Common myeloid progenitor, CD34-positive (primary cell): Measurements from ENCODE around the gene BEAN1.

Experiments
- CTCF ChIA-PET: fragments of 350-600 bp; sonication (Branson Sonifier 250); formaldehyde crosslinking; loops from one replicate; lab custom pipeline; 2021; ENCODE audit warnings: antibody characterized with exemption; lab: Charles Lee
- POLR2A ChIA-PET: fragments of 350-600 bp; sonication (Branson Sonifier 250); formaldehyde crosslinking; loops from one replicate; lab custom pipeline; 2021; ENCODE audit warnings: antibody characterized with exemption; lab: Charles Lee
- DNase-seq, 3 donors: peaks; one replicate each; pipeline versions ENCODE4 v3.0.0 to v3.0.0-alpha.2; 2013
- H3K27ac ChIP-seq, 2 experiments: 1 replicate in 1 of 2; 2 replicates in 1 of 2; pipeline ENCODE4 v1.7.0; 2013; ENCODE audit warnings: inconsistent platforms in 2 of 2, low read length in 2 of 2, mild to moderate bottlenecking in 2 of 2, low read depth in 1 of 2, moderate library complexity in 1 of 2; ENCODE audit not compliant: severe bottlenecking in 2 of 2, insufficient read depth in 1 of 2, poor library complexity in 1 of 2
- H3K27me3 ChIP-seq, 5 experiments: replicated peaks in 2 of 5; 1 replicate in 3 of 5; 2 replicates in 2 of 5; pipeline versions ENCODE4 v1.6.1 to v1.7.0; 2013; ENCODE audit warnings: low read length in 4 of 5, mild to moderate bottlenecking in 2 of 5, moderate library complexity in 2 of 5, inconsistent platforms in 1 of 5; ENCODE audit not compliant: insufficient read depth in 5 of 5, control insufficient read depth in 4 of 5
- H3K36me3 ChIP-seq, 4 experiments: 1 replicate in 2 of 4; 2 replicates in 2 of 4; pipeline versions ENCODE4 v1.6.1 to v1.7.0; 2013; ENCODE audit warnings: low read length in 3 of 4, control low read depth in 1 of 4, mild to moderate bottlenecking in 1 of 4; ENCODE audit not compliant: control insufficient read depth in 4 of 4, insufficient read depth in 4 of 4
- H3K4me1 ChIP-seq, 4 experiments: 1 replicate in 3 of 4; 2 replicates in 1 of 4; pipeline versions ENCODE4 v1.6.1 to v1.7.1; 2013; ENCODE audit warnings: low read length in 3 of 4, mild to moderate bottlenecking in 3 of 4, control low read depth in 1 of 4, inconsistent platforms in 1 of 4, moderate library complexity in 1 of 4; ENCODE audit not compliant: control insufficient read depth in 4 of 4, insufficient read depth in 4 of 4; ENCODE audit errors: control extremely low read depth in 1 of 4
- H3K4me3 ChIP-seq, 7 experiments: 1 replicate in 4 of 7; 2 replicates in 3 of 7; pipeline versions ENCODE4 v1.5.1 to v1.7.0; 2013; ENCODE audit warnings: mild to moderate bottlenecking in 7 of 7, low read length in 6 of 7, moderate library complexity in 6 of 7, inconsistent platforms in 2 of 7, low read depth in 2 of 7, control low read depth in 1 of 7; ENCODE audit not compliant: insufficient read depth in 4 of 7, control insufficient read depth in 1 of 7; ENCODE audit errors: extremely low read depth in 1 of 7
- H3K9me3 ChIP-seq, 5 experiments: 1 replicate in 4 of 5; 2 replicates in 1 of 5; pipeline versions ENCODE4 v1.6.1 to v1.7.1; 2013; ENCODE audit warnings: low read length in 4 of 5, mild to moderate bottlenecking in 2 of 5, inconsistent platforms in 1 of 5, low read depth in 1 of 5, moderate library complexity in 1 of 5; ENCODE audit not compliant: control insufficient read depth in 4 of 5, insufficient read depth in 2 of 5; ENCODE audit errors: control extremely low read depth in 1 of 5
- WGBS: methylation state at CpG from one replicate; pipeline ENCODE4 v1.1.5; 2013; ENCODE audit not compliant: insufficient coverage; 5-methylcytosine and 5-hydroxymethylcytosine counted together

Gene BEAN1

GRCh38 chr16:66468321-66468965, 41.3 kb downstream of the BEAN1 start:
- CTCF ChIA-PET = interaction anchor here (0.7 to 2.2 kb wide), 7 partner anchors 9 to 121 kb away, joined by 3 to 8 read pairs (median 4); no protein-coding TSS in a partner anchor
- H3K9me3 ChIP-seq = peaks cover 0 to 1% (median 0%) of the 10 kb centered on the region in 5 experiments
- H3K36me3 ChIP-seq = no peaks in the 10 kb centered on the region
- H3K4me1 ChIP-seq = no peaks in the 10 kb centered on the region
- DNase-seq = no peak
- H3K4me3 ChIP-seq = no peak overlapping the region
- POLR2A ChIA-PET = no interaction called here
- H3K27me3 ChIP-seq = peaks cover 0 to 6% (median 0%) of the 10 kb centered on the region in 5 experiments
- 98% methylated on average over 11 of the region's 11 CpGs for WGBS
- H3K27ac ChIP-seq = no peak overlapping the region

- peaks cover 0 to 3% (median 0%) of the 10 kb centered on the region in 5 experiments for H3K27me3 ChIP-seq
- H3K36me3 ChIP-seq = no peaks in the 10 kb centered on the region
- peaks cover 0 to 1% (median 0%) of the 10 kb centered on the region in 5 experiments for H3K9me3 ChIP-seq
- DNase-seq = no peak
- ChIA-PET CTCF (interaction anchor here (1.2 to 2.2 kb wide), 4 partner anchors 10 to 120 kb away, joined by 3 to 8 read pairs (median 6); no protein-coding TSS in a partner anchor), POLR2A (no interaction called here)
- no peak overlapping the region for H3K27ac ChIP-seq
- no peak overlapping the region for H3K4me3 ChIP-seq
- H3K4me1 ChIP-seq = peaks cover 0 to 5% (median 0%) of the 10 kb centered on the region in 4 experiments
- WGBS = 96% methylated on average over 10 of the region's 26 CpGs
Measured at GRCh38 chr16:66469291-66469946, 42.3 kb downstream of the BEAN1 start.

- no peak overlapping the region for H3K27ac ChIP-seq
- H3K27me3 ChIP-seq = peaks cover 0 to 2% (median 0%) of the 10 kb centered on the region in 5 experiments
- peaks cover 0 to 9% (median 0%) of the 10 kb centered on the region in 4 experiments for H3K4me1 ChIP-seq
- H3K9me3 ChIP-seq = peaks cover 0 to 1% (median 0%) of the 10 kb centered on the region in 5 experiments
- no peaks in the 10 kb centered on the region for H3K36me3 ChIP-seq
- ChIA-PET POLR2A (no interaction called here), CTCF (interaction anchor here (1.4 to 1.7 kb wide), 2 partner anchors 9 to 15 kb away, joined by 5 to 8 read pairs; no protein-coding TSS in a partner anchor)
- no peak overlapping the region for H3K4me3 ChIP-seq
- WGBS = 96% methylated on average over 6 of the region's 6 CpGs
- DNase-seq = no peak
Measured at GRCh38 chr16:66469947-66470546, 43.0 kb downstream of the BEAN1 start.

- ChIA-PET CTCF (no interaction called here), POLR2A (no interaction called here)
- Histone ChIP-seq H3K36me3 (no peaks in the 10 kb centered on the region), H3K4me3 (no peak overlapping the region), H3K9me3 (peaks cover 0 to under 1% (median 0%) of the 10 kb centered on the region in 5 experiments), H3K4me1 (peaks cover 0 to 10% (median 0%) of the 10 kb centered on the region in 4 experiments), H3K27ac (no peak overlapping the region), H3K27me3 (peaks cover 0 to 2% (median 0%) of the 10 kb centered on the region in 5 experiments)
- no peak for DNase-seq
- WGBS = 100% methylated on average over 1 of the region's 2 CpGs
Measured at GRCh38 chr16:66470556-66470955, 43.5 kb downstream of the BEAN1 start.

GRCh38 chr16:66471264-66471663, 44.2 kb downstream of the BEAN1 start:
- WGBS = 97% methylated on average over 9 of the region's 10 CpGs
- CTCF ChIA-PET = no interaction called here
- DNase-seq = no peak

GRCh38 chr16:66471716-66472393, 44.8 kb downstream of the BEAN1 start:
- no peak for DNase-seq
- no peaks in the 10 kb centered on the region for H3K36me3 ChIP-seq
- 99% methylated on average over 9 of the region's 10 CpGs for WGBS
- ChIA-PET CTCF (no interaction called here), POLR2A (no interaction called here)
- no peaks in the 10 kb centered on the region for H3K9me3 ChIP-seq
- peaks cover 0 to 2% (median 0%) of the 10 kb centered on the region in 5 experiments for H3K27me3 ChIP-seq
- H3K4me1 ChIP-seq = peaks cover 0 to 10% (median 0%) of the 10 kb centered on the region in 4 experiments
- H3K27ac ChIP-seq = no peak overlapping the region
- no peak overlapping the region for H3K4me3 ChIP-seq

More at GRCh38 chr16:66471264-66471663, 44.2 kb downstream of the BEAN1 start:
- peaks cover 0 to 10% (median 0%) of the 10 kb centered on the region in 4 experiments for H3K4me1 ChIP-seq
- no peak overlapping the region for H3K27ac ChIP-seq
- no peak overlapping the region for H3K4me3 ChIP-seq
- POLR2A ChIA-PET = no interaction called here
- H3K36me3 ChIP-seq = no peaks in the 10 kb centered on the region
- H3K27me3 ChIP-seq = peaks cover 0 to 2% (median 0%) of the 10 kb centered on the region in 5 experiments
- H3K9me3 ChIP-seq = no peaks in the 10 kb centered on the region
